Upper lobe of right lung (tissue), 1 donor: ENCODE data around the gene FIGNL2. TPM values are rescaled to one million over a fixed set of nuclear protein-coding genes. Genes with fewer than 3 reads are reported as not detected.
A peak's percentile ranks its signal among the peaks of the same experiment; 100 is the strongest.

Experiments used
- ATAC-seq: fragments of 200-7000 bp; cut with Tn5 transposase; one replicate; pipeline ENCODE4 v1.9.1; 2020; ENCODE audit warnings: mild to moderate bottlenecking, moderate library complexity
- DNase-seq: peaks from one replicate; pipeline ENCODE4 v3.0.0-alpha.2; 2020
- H3K27ac ChIP-seq: fragments of 200-600 bp; one replicate; pipeline ENCODE4 v1.8.0; 2022
- H3K27me3 ChIP-seq: fragments of 200-600 bp; one replicate; pipeline ENCODE4 v1.8.0; 2022; ENCODE audit warnings: mild to moderate bottlenecking
- H3K36me3 ChIP-seq: fragments of 200-600 bp; one replicate; pipeline ENCODE4 v1.8.0; 2022
- H3K4me1 ChIP-seq: fragments of 200-600 bp; one replicate; pipeline ENCODE4 v1.8.0; 2022
- H3K4me3 ChIP-seq: fragments of 200-600 bp; one replicate; pipeline ENCODE4 v1.8.0; 2022; ENCODE audit warnings: mild to moderate bottlenecking
- H3K9me3 ChIP-seq: fragments of 200-600 bp; one replicate; pipeline ENCODE4 v1.8.0; 2022
- CTCF ChIP-seq: fragments of 200-600 bp; IDR thresholded peaks from one replicate; pipeline ENCODE4 v1.8.0; 2022; ENCODE audit warnings: antibody characterized with exemption
- intact Hi-C: fragments of 100-400 bp; cut with DNase I; formaldehyde crosslinking; loops from one replicate; pipeline ENCODE4 v1.11.0; 2022
- total RNA-seq: library from RNA; stranded (reverse); fragmentation: NEBNext Ultra II Directional; extraction: Animal tissue kit (Norgen Biotek cat#: 25700); gene quantifications from one replicate; pipeline ENCODE4 v1.2.1, GENCODE V29; 2021
- donor health status: DM: no; HTN: yes; CAD: no; lungs with severe emphysema.

FIGNL2 gene
- total RNA-seq, 1 donor from 2014 or later: 1.5 TPM

GRCh38 chr12:51818086-51818485 is 30.4 kb downstream of the FIGNL2 start:
- H3K36me3 ChIP-seq: no peaks in the 10 kb centered on the region
- TF ChIP-seq CTCF: no peak
- no peak overlapping the region for H3K27ac ChIP-seq
- H3K27me3 ChIP-seq: peaks cover 3% of the 10 kb centered on the region
- no peaks in the 10 kb centered on the region for H3K9me3 ChIP-seq
- DNase-seq (peak; percentile 49), ATAC-seq (no peak)
- intact Hi-C loops: no loop called here
- peaks cover 10% of the 10 kb centered on the region for H3K4me1 ChIP-seq
- H3K4me3 ChIP-seq: no peak overlapping the region

- H3K27me3 ChIP-seq: peaks cover 3% of the 10 kb centered on the region
- no peak for TF ChIP-seq CTCF
These were observed 31.2 kb downstream of the FIGNL2 start for GRCh38 chr12:51817027-51817953.

GRCh38 chr12:51815571-51815970 is 32.9 kb downstream of the FIGNL2 start:
- DNase-seq: no peak
- Histone ChIP-seq H3K4me3 (no peak overlapping the region), H3K4me1 (peaks cover 10% of the 10 kb centered on the region), H3K27ac (no peak overlapping the region), H3K27me3 (no peaks in the 10 kb centered on the region), H3K9me3 (no peaks in the 10 kb centered on the region), H3K36me3 (no peaks in the 10 kb centered on the region)
- intact Hi-C loops: no loop called here
- ATAC-seq: no peak
- no peak for TF ChIP-seq CTCF

More at GRCh38 chr12:51817027-51817953, 31.2 kb downstream of the FIGNL2 start:
- no peak overlapping the region for H3K27ac ChIP-seq
- H3K9me3 ChIP-seq: no peaks in the 10 kb centered on the region
- DNase-seq (peak; percentile 15), ATAC-seq (no peak)
- no peaks in the 10 kb centered on the region for H3K36me3 ChIP-seq
- intact Hi-C loops: no loop called here
- H3K4me3 ChIP-seq: no peak overlapping the region
- peaks cover 10% of the 10 kb centered on the region for H3K4me1 ChIP-seq

GRCh38 chr12:51814311-51815088 is 34.0 kb downstream of the FIGNL2 start:
- intact Hi-C loops: no loop called here
- peaks cover 4% of the 10 kb centered on the region for H3K4me1 ChIP-seq
- no peaks in the 10 kb centered on the region for H3K9me3 ChIP-seq
- peak; percentile 51 for TF ChIP-seq CTCF
- H3K27me3 ChIP-seq: no peaks in the 10 kb centered on the region
- peak overlapping the region; percentile 84 for H3K27ac ChIP-seq
- DNase-seq (peak; percentile 92), ATAC-seq (peak; percentile 94)
- H3K4me3 ChIP-seq: peak overlapping the region; percentile 60
- no peaks in the 10 kb centered on the region for H3K36me3 ChIP-seq

- Histone ChIP-seq H3K4me1 (peaks cover 4% of the 10 kb centered on the region), H3K9me3 (no peaks in the 10 kb centered on the region), H3K27me3 (no peaks in the 10 kb centered on the region), H3K4me3 (peak overlapping the region; percentile 60), H3K27ac (peak overlapping the region; percentile 24), H3K36me3 (no peaks in the 10 kb centered on the region)
- intact Hi-C loops: no loop called here
- TF ChIP-seq CTCF: no peak
- no peak for ATAC-seq
- no peak for DNase-seq
These were observed 34.6 kb downstream of the FIGNL2 start for GRCh38 chr12:51813931-51814310.
